GM23338 (cell line): Measurements from ENCODE around the gene IMP3. TPM values are rescaled to one million over a fixed set of nuclear protein-coding genes. Genes with fewer than 3 reads are reported as not detected.

Experiments used
- ATAC-seq: fragments of 200-7000 bp; cut with Tn5 transposase; 3 replicates; pipeline ENCODE4 v1.9.1; 2020
- DNase-seq: peaks from one replicate; pipeline ENCODE4 v3.0.0-alpha.2; 2015; ENCODE audit warnings: low spot score
- H2AFZ ChIP-seq: fragments of 200-600 bp; sonication (generic); 2 replicates; pipeline ENCODE4 v1.8.0; 2016; ENCODE audit warnings: antibody characterized with exemption, mild to moderate bottlenecking, moderate library complexity
- H3F3A ChIP-seq: fragments of 200-600 bp; sonication (generic); replicated peaks from 2 replicates; pipeline ENCODE4 v1.8.0; 2017; ENCODE audit warnings: antibody characterized with exemption, mixed run types, low read depth
- H3K27ac ChIP-seq: fragments of 200-600 bp; sonication (generic); 2 replicates; pipeline ENCODE4 v1.6.1; 2016; ENCODE audit warnings: low read depth
- H3K27me3 ChIP-seq: fragments of 200-600 bp; sonication (generic); 2 replicates; pipeline ENCODE4 v1.8.0; 2016; ENCODE audit warnings: mild to moderate bottlenecking, mixed run types, moderate library complexity; ENCODE audit not compliant: insufficient read depth
- H3K36me3 ChIP-seq: fragments of 200-600 bp; sonication (generic); 2 replicates; pipeline ENCODE4 v1.8.0; 2016; ENCODE audit warnings: mild to moderate bottlenecking; ENCODE audit not compliant: insufficient read depth
- H3K4me1 ChIP-seq: fragments of 200-600 bp; sonication (generic); 2 replicates; pipeline ENCODE4 v1.8.0; 2016; ENCODE audit warnings: mild to moderate bottlenecking, moderate library complexity; ENCODE audit not compliant: insufficient read depth
- H3K4me2 ChIP-seq: fragments of 200-600 bp; sonication (generic); 2 replicates; pipeline ENCODE4 v1.7.1; 2017; ENCODE audit warnings: mixed run types
- H3K4me3 ChIP-seq: fragments of 200-600 bp; sonication (generic); 2 replicates; pipeline ENCODE4 v1.6.1; 2016; ENCODE audit warnings: mixed run types
- H3K79me2 ChIP-seq: fragments of 200-600 bp; sonication (generic); replicated peaks from 2 replicates; pipeline ENCODE4 v1.8.0; 2017; ENCODE audit warnings: mild to moderate bottlenecking; ENCODE audit not compliant: insufficient read depth
- H3K9me2 ChIP-seq: fragments of 200-600 bp; sonication (generic); 2 replicates; pipeline ENCODE4 v1.8.0; 2017; ENCODE audit not compliant: insufficient read depth
- H4K20me1 ChIP-seq: fragments of 200-600 bp; sonication (generic); replicated peaks from 2 replicates; pipeline ENCODE4 v1.8.0; 2017; ENCODE audit warnings: mild to moderate bottlenecking; ENCODE audit not compliant: insufficient read depth
- H3K27ac Mint-ChIP-seq: 2 replicates; pipeline ENCODE4 v1.8.0; 2020; ENCODE audit warnings: inconsistent platforms, mild to moderate bottlenecking, moderate library complexity, mixed read lengths
- H3K27me3 Mint-ChIP-seq: 3 replicates; pipeline ENCODE4 v1.8.0; 2022; ENCODE audit warnings: low read depth, mild to moderate bottlenecking, moderate library complexity, mixed read lengths, inconsistent platforms; ENCODE audit not compliant: insufficient read depth, poor library complexity
- H3K36me3 Mint-ChIP-seq: 3 replicates; pipeline ENCODE4 v1.8.0; 2021; ENCODE audit warnings: low read depth, mild to moderate bottlenecking, inconsistent platforms, moderate library complexity, mixed read lengths
- H3K4me1 Mint-ChIP-seq: 3 replicates; pipeline ENCODE4 v1.8.0; 2020; ENCODE audit warnings: mild to moderate bottlenecking, inconsistent platforms, mixed read lengths
- H3K4me3 Mint-ChIP-seq: 3 replicates; pipeline ENCODE4 v1.8.0; 2021; ENCODE audit warnings: moderate library complexity, mild to moderate bottlenecking, inconsistent platforms, mixed read lengths
- H3K9me3 Mint-ChIP-seq: 3 replicates; pipeline ENCODE4 v1.8.0; 2020; ENCODE audit warnings: moderate library complexity, mild to moderate bottlenecking, inconsistent platforms, mixed read lengths
- CTCF ChIP-seq, 2 experiments: fragments of 200-600 bp in 1 of 2; sonication (generic) in 1 of 2; conservative IDR thresholded peaks; 2 replicates each; pipeline versions ENCODE4 v1.5.1 to v1.6.1; 2016 to 2017; ENCODE audit warnings: antibody characterized with exemption in 2 of 2, low read depth in 2 of 2, mild to moderate bottlenecking in 2 of 2, moderate library complexity in 1 of 2
- ETS1 ChIP-seq: IDR thresholded peaks from 2 replicates; pipeline ENCODE4 v1.6.1; 2016; ENCODE audit warnings: antibody characterized with exemption
- POLR2AphosphoS5 ChIP-seq: IDR thresholded peaks from 2 replicates; pipeline ENCODE4 v1.6.1; 2016; ENCODE audit warnings: antibody characterized with exemption, low read depth
- REST ChIP-seq: IDR thresholded peaks from one replicate; pipeline ENCODE4 v1.6.1; 2018; ENCODE audit warnings: antibody characterized with exemption; ENCODE audit not compliant: unreplicated experiment
- STAT1 ChIP-seq: IDR thresholded peaks from one replicate; pipeline ENCODE4 v1.6.1; 2016; ENCODE audit warnings: antibody characterized with exemption; ENCODE audit not compliant: unreplicated experiment
- ZNF331 ChIP-seq: fragments of 250-450 bp; sonication (Bioruptor Pico); IDR thresholded peaks from 2 replicates; pipeline ENCODE4 v1.5.0; 2020; ENCODE audit warnings: low read depth, mild to moderate bottlenecking, moderate library complexity
- ZNF462 ChIP-seq: fragments of 250-450 bp; sonication (Bioruptor Pico); IDR thresholded peaks from 2 replicates; pipeline ENCODE4 v1.5.0; 2020; ENCODE audit warnings: mild to moderate bottlenecking, moderate library complexity
- polyA plus RNA-seq: library from polyadenylated mRNA; unstranded; fragments of >200 nt; fragmentation: Nextera tagmentation; extraction: Ambion mirVana; gene quantifications from 2 replicates; pipeline ENCODE4 v1.2.1, GENCODE V29; 2016
- total RNA-seq: library from RNA; depleted of rRNA; stranded (reverse); fragments of >200 nt; shearing (Covaris generic); gene quantifications from 2 replicates; pipeline ENCODE4 v1.2.3, GENCODE V29; 2014

IMP3 gene
- total and polyA plus RNA-seq, 2 experiments from 2014 or later = 210 to 319 TPM

GRCh38 chr15:75653347-75653913 lies 13.4 kb upstream of the IMP3 start (continued):
- TF ChIP-seq ZNF462 (CRISPR knock-in tag) = no peak
- TF ChIP-seq CTCF (conservative IDR thresholded peaks at IDR 0.05; ENCODE audit: low read depth in 2 of 2) = no peak
- no peak for TF ChIP-seq POLR2AphosphoS5
- no peak for TF ChIP-seq STAT1
- no peak for TF ChIP-seq ZNF331 (CRISPR knock-in tag)

GRCh38 chr15:75651810-75652543 lies 12.0 kb upstream of the IMP3 start:
- Mint-ChIP-seq H3K36me3 (peaks cover 35% of the 10 kb centered on the region), H3K9me3 (no peaks in the 10 kb centered on the region), H3K4me1 (peaks cover 56% of the 10 kb centered on the region), H3K4me3 (peak overlapping the region; percentile 57), H3K27me3 (peaks cover 28% of the 10 kb centered on the region), H3K27ac (no peak overlapping the region)
- H3K36me3 ChIP-seq = no peaks in the 10 kb centered on the region; the same call in 1 of the 2 replicates
- peaks cover 21% of the 10 kb centered on the region for H3K4me1 ChIP-seq
- peaks cover 12% of the 10 kb centered on the region; the same call in 1 of the 2 replicates for H4K20me1 ChIP-seq
- H3K27ac ChIP-seq = 0 out of 2 replicates have a peak overlapping the region, but pooled peaks have one; percentile 59
- H3F3A ChIP-seq = peaks cover 22% of the 10 kb centered on the region
- DNase-seq (no peak), ATAC-seq (no peak)
- no peak overlapping the region for H2AFZ ChIP-seq
- H3K9me2 ChIP-seq = no peaks in the 10 kb centered on the region
- H3K79me2 ChIP-seq = peaks cover 70% of the 10 kb centered on the region
- H3K27me3 ChIP-seq = peaks cover 2% of the 10 kb centered on the region; the same call in 1 of the 2 replicates
- H3K4me2 ChIP-seq = peak overlapping the region; percentile 99; the same call in 1 of the 2 replicates
- 0 out of 2 replicates have a peak overlapping the region, but pooled peaks have one; percentile 26 for H3K4me3 ChIP-seq
- TF ChIP-seq STAT1 (no peak), REST (no peak), ETS1 (no peak)
